ENCODE results near the gene ZIC1.

The ZIC1 gene

GRCh38 chr3:147422601-147423536 is 13.7 kb downstream of the ZIC1 start:
- TF ChIP-seq TAF1 (IDR thresholded peaks at IDR 0.05; ENCODE audit: low read depth) (no peak), FOXM1 (IDR thresholded peaks at IDR 0.05; ENCODE audit: borderline replicate concordance, low read depth) (no peak), EP300 (IDR thresholded peaks at IDR 0.05; ENCODE audit: borderline replicate concordance) (no peak), REST (IDR thresholded peaks at IDR 0.05; ENCODE audit: low read depth) (no peak), CREB1 (IDR thresholded peaks at IDR 0.05; ENCODE audit: low read depth) (no peak), TCF12 (IDR thresholded peaks at IDR 0.05; ENCODE audit: low read depth) (no peak), YY1 (IDR thresholded peaks at IDR 0.05; ENCODE audit: low read depth) (no peak), NFIC (IDR thresholded peaks at IDR 0.05) (no peak), ZBTB7A (IDR thresholded peaks at IDR 0.05; ENCODE audit: low read depth) (no peak), EGR1 (IDR thresholded peaks at IDR 0.05) (no peak), USF1 (IDR thresholded peaks at IDR 0.05) (no peak), RAD21 (IDR thresholded peaks at IDR 0.05; ENCODE audit: low read depth) (no peak), MAX (IDR thresholded peaks at IDR 0.05) (no peak), TEAD4 (IDR thresholded peaks at IDR 0.05) (no peak), CEBPB (IDR thresholded peaks at IDR 0.05) (no peak)

- no peak for TF ChIP-seq RAD21 (IDR thresholded peaks at IDR 0.05; ENCODE audit: low read depth)
- no peak for TF ChIP-seq REST (IDR thresholded peaks at IDR 0.05; ENCODE audit: low read depth)
- no peak for TF ChIP-seq USF1 (IDR thresholded peaks at IDR 0.05)
- no peak for TF ChIP-seq ZBTB7A (IDR thresholded peaks at IDR 0.05; ENCODE audit: low read depth)
- TF ChIP-seq EGR1 (IDR thresholded peaks at IDR 0.05) = no peak
- TF ChIP-seq CREB1 (IDR thresholded peaks at IDR 0.05; ENCODE audit: low read depth) = no peak
- no peak for TF ChIP-seq CEBPB (IDR thresholded peaks at IDR 0.05)
Measured at GRCh38 chr3:147423537-147423797, 14.3 kb downstream of the ZIC1 start.

- TF ChIP-seq RAD21 (IDR thresholded peaks at IDR 0.05; ENCODE audit: low read depth) (no peak), CEBPB (IDR thresholded peaks at IDR 0.05) (no peak), MAX (IDR thresholded peaks at IDR 0.05) (no peak), YY1 (IDR thresholded peaks at IDR 0.05; ENCODE audit: low read depth) (no peak), FOXM1 (IDR thresholded peaks at IDR 0.05; ENCODE audit: borderline replicate concordance, low read depth) (no peak), TAF1 (IDR thresholded peaks at IDR 0.05; ENCODE audit: low read depth) (no peak), EP300 (IDR thresholded peaks at IDR 0.05; ENCODE audit: borderline replicate concordance) (no peak), REST (IDR thresholded peaks at IDR 0.05; ENCODE audit: low read depth) (no peak), TEAD4 (IDR thresholded peaks at IDR 0.05) (no peak), TCF12 (IDR thresholded peaks at IDR 0.05; ENCODE audit: low read depth) (no peak), USF1 (IDR thresholded peaks at IDR 0.05) (no peak), CREB1 (IDR thresholded peaks at IDR 0.05; ENCODE audit: low read depth) (no peak), EGR1 (IDR thresholded peaks at IDR 0.05) (no peak), ZBTB7A (IDR thresholded peaks at IDR 0.05; ENCODE audit: low read depth) (no peak), NFIC (IDR thresholded peaks at IDR 0.05) (no peak)
Measured at GRCh38 chr3:147423798-147424580, 14.8 kb downstream of the ZIC1 start.

Data from Ishikawa (cell line).